Activated naive CD8-positive, alpha-beta T cell treated with anti-CD3 and anti-CD28 coated beads, Interleukin-2, amount 10 ng/mL, durations not matched to agents 7 days and 5 days (primary cell): ENCODE measurements around the gene CHPF. TPM values are rescaled to one million over a fixed set of nuclear protein-coding genes. Genes with fewer than 3 reads are reported as not detected.

Experiments used
- microRNA-seq: library from miRNA; unstranded; fragments of <30 nt; microRNA quantifications from one replicate; pipeline ENCODE4 v1.2.0, GENCODE V29; 2022
- total RNA-seq, 2 experiments: library from RNA; stranded (reverse); gene quantifications; one replicate each; pipeline ENCODE4 v1.2.3, GENCODE V29; 2021

The CHPF gene
- total RNA-seq, 2 experiments from 2014 or later = 7.7 to 8.1 TPM

Small RNA genes within 50 kb of the gene (microRNA-seq; reads per million reads assigned to microRNA genes)
- gene MIR3132 = 3.5 reads per million

Other genes starting within 250 kb of the CHPF start
- not detected for gene PTPRN, start 234.4 kb downstream of the CHPF start, total RNA-seq
- not detected for gene RESP18, start 211.1 kb downstream of the CHPF start, total RNA-seq
- 10 to 100 TPM; 63.2 to 69.0 TPM for gene DNPEP, start 155.9 kb downstream of the CHPF start, total RNA-seq
- not detected for gene DES, start 125.4 kb downstream of the CHPF start, total RNA-seq
- gene SPEG, start 109.0 kb downstream of the CHPF start, total RNA-seq = 10 to 100 TPM; 18.1 to 23.6 TPM
- gene GMPPA, start 44.9 kb downstream of the CHPF start, total RNA-seq = 10 to 100 TPM; 31.3 to 32.6 TPM
- under 1 TPM; 0.08 to 0.09 TPM for gene ASIC4, start 29.3 kb downstream of the CHPF start, total RNA-seq
- 1 to 10 TPM in 1 of 2 experiments, under 1 TPM in 1; 0.85 to 1.1 TPM for gene TMEM198, start 219 bp upstream of the CHPF start, total RNA-seq
- gene OBSL1, start 27.7 kb upstream of the CHPF start, total RNA-seq = not detected
- gene INHA, start 28.5 kb upstream of the CHPF start, total RNA-seq = not detected
- gene STK11IP, start 54.0 kb upstream of the CHPF start, total RNA-seq = 10 to 100 TPM; 36.3 to 37.5 TPM
- not detected for gene SLC4A3, start 83.8 kb upstream of the CHPF start, total RNA-seq